SH-SY5Y (cell line): ENCODE measurements around the gene SUGCT.

Experiments used
- GATA2 ChIP-seq: IDR thresholded peaks from 2 replicates; pipeline ENCODE4 v1.6.1; 2011; ENCODE audit warnings: mild to moderate bottlenecking, low read depth, low read length
- GATA3 ChIP-seq: IDR thresholded peaks from 2 replicates; pipeline ENCODE4 v1.6.1; 2011; ENCODE audit warnings: low read depth, mild to moderate bottlenecking, low read length, moderate library complexity

DNA sequence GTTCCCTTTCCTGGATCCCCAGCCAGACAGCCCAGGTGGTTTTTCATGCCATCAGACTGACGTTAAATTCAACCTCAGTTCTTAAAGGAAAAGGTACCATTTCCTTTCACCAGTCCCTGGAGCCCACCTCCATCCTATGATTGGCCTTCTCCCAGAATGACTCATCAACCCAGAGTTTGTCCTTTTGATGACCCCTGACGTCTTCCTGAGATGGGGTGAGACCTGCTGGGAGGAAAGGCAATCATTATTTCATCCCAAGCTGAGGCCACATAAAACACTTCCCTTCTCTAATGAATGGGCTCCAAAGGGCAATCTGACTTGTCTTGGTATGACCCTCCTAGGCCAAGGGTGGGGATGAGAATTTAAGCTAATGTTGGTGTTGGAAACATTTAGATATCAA, 750.7 kb downstream of the SUGCT start:
- no peak for TF ChIP-seq GATA2
- no peak for TF ChIP-seq GATA3
